Aortic smooth muscle cell (primary cell): ENCODE measurements around the gene TRIM49D2. TPM values are rescaled to one million over a fixed set of nuclear protein-coding genes. Genes with fewer than 3 reads are reported as not detected.

Experiments
- total RNA-seq: library from RNA; depleted of rRNA; stranded (reverse); fragments of >200 nt; gene quantifications from 2 replicates; pipeline ENCODE4 v1.2.3, GENCODE V29; 2014

Gene TRIM49D2, protein sequence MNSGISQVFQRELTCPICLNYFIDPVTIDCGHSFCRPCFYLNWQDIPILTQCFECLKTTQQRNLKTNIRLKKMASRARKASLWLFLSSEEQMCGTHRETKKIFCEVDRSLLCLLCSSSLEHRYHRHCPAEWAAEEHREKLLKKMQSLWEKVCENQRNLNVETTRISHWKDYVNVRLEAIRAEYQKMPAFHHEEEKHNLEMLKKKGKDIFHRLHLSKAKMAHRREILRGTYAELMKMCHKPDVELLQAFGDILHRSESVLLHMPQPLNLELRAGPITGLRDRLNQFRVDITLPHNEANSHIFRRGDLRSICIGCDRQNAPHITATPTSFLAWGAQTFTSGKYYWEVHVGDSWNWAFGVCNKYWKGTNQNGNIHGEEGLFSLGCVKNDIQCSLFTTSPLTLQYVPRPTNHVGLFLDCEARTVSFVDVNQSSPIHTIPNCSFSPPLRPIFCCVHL
- not detected in 2 replicates for total RNA-seq

DNA sequence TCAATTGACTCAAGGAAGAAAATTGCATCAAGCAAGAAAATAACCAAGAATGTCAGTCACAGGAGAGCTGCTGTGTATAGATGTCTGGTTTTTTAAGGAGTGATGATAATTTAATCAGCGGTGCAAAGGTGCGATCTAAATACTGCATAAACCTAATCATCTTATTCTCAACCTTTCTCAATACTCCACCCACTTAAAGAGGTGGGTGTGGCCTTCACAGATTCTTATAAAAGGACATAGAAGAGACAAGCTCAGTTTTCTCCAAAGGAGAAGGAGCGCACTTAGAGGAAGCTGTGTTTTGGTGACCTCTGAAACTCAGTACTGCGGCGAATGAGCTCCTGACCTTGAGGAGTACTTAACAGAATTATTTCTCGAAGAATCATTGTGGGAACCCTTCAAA, at the start of gene TRIM49D2:
TSS of gene TRIM49D2 (plus strand) at position 301 of the 400 bp plus-strand sequence. CDS start 2,698 bp downstream, outside the sequence.

DNA sequence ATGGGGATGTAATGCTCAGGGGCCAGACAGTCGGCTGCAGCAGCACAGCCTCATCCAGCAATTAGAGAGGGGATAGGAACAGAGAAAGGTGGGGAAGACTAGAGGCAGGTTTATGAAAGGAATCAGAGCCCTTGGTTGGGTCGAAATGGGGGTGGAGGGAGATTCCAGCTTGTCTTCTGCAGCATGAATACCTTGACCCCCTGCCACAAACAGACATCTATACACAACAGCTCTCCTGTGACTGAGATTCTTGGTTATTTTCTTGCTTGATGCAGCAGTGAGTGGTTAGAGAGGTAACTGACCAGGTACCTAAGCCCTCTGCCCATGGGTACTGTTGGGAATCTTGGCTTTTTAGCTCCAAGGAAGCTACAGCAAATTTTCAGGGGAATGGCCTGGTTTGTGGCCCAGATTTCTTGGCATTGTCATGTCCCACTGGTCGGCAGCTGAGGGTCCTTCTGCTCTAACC, 1.6 kb upstream of the TRIM49D2 start, which contains the start of gene TRIM49D1:
TSS of gene TRIM49D1 (minus strand) at position 51 of the 466 bp plus-strand sequence. CDS start 4,535 bp downstream, outside the sequence.

DNA sequence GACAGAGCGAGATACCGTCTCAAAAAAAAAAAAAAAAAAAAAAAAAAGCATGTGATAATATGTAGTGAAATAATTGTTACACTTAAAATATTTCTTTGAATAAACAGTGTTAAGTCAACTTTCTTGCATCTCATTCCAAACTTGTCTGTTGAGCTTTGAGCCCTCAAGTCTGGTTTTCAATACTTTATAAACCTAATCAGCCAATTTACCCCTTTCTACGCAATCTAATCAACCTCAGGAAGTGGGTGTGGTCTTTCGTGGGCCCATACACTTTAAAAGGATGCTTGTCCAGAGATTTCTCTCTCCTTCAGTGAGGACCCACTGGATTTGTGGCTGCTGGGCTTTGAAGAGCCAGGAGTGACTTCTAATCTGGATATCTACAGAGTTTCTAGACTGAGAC, 41.9 kb downstream of the TRIM49D2 start, which contains the start of gene TRIM64:
TSS of gene TRIM64 (plus strand) at position 301 of the 400 bp plus-strand sequence. CDS start 2,467 bp downstream, outside the sequence.

Other genes with a start within 250 kb of the TRIM49D2 start
- not detected in 2 replicates for gene TRIM77, start 213.8 kb upstream of the TRIM49D2 start, total RNA-seq
- not detected in 2 replicates for gene TRIM49, start 115.5 kb upstream of the TRIM49D2 start, total RNA-seq
- not detected in 2 replicates for gene TRIM64B, start 45.6 kb upstream of the TRIM49D2 start, total RNA-seq
- not detected in 2 replicates for gene TRIM49D1, start 1.8 kb upstream of the TRIM49D2 start, total RNA-seq
- not detected in 2 replicates for gene TRIM64, start 42.0 kb downstream of the TRIM49D2 start, total RNA-seq
- not detected in 2 replicates for gene TRIM49C, start 107.0 kb downstream of the TRIM49D2 start, total RNA-seq
- gene UBTFL1, start 161.9 kb downstream of the TRIM49D2 start, total RNA-seq: not detected in 2 replicates
- 0.13 and 0.37 TPM in 2 replicates for gene NAALAD2, start 210.6 kb downstream of the TRIM49D2 start, total RNA-seq